HG02798 (cell line): ENCODE measurements around the gene CDC73.

Experiments
- ATAC-seq: cut with Tn5 transposase; IDR thresholded peaks from one replicate; pipeline ENCODE4 v1.9.1; 2021; ENCODE audit warnings: mild to moderate bottlenecking; ENCODE audit not compliant: unreplicated experiment, poor library complexity

The CDC73 gene

DNA sequence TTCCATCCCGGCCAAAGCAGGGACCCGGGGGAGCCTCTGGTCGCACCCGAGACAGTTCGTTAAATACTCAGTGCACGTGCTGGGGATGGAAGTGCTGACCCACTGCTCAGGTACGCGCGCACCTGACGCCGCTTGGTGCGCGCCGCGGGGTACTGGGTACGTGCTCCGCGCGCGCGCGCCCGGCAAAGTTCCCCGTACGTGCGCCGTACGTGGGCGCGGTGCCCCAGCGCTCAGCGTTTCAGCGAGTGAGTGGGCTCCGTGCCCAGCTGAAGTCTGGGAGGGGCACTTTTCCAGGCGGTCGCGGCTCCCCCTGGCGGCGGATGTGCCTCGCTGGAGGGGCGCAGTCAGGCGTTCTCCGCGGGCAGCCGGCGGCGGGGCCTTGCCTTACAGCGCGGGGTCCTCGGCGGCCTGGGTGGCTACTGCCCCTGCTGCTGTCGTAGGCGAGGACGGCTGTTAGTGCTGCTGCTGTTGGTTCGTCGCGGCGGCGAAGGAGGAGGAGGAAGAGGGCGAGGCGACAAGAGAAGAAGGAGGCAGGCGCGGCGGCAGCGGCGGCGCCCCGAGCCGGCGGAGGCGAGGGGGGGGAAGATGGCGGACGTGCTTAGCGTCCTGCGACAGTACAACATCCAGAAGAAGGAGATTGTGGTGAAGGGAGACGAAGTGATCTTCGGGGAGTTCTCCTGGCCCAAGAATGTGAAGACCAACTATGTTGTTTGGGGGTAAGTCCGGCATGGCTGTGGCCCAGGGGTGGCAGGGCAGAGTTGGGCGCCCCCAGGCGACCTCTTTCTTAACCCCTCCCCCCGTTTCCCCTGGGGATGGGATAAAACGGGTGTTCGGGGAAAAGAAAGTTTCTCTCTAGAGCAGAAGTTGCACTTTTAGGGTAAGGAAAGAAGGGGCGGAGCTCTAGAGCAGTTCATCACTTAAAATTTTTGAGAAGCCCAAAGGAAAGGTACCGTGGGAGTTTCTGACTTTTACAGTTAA, at the start of gene CDC73:
Gene CDC73 (plus strand): TSS at position 416 of the 978 bp plus-strand sequence. CDS start 170 bp downstream, at position 586.
- ATAC-seq = peak; percentile 93

DNA sequence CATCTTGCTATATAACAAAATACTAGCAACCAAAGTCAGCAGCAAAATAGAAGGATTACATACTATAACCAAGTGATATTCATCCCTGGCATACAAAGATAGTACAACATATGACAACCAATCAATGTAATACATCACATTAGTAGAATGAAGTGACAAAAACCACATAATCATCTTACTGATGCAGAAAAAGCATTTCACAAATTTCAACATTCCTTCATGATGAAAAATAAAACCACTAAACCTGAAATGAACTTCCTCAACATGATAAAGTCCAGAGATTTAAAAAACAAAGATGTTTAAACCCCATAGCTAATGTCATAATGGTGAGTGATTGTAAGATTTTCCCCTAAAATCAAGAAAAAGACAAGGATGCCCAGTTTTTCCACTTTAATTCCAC, 43.8 kb upstream of the CDC73 start:
- no peak for ATAC-seq

DNA sequence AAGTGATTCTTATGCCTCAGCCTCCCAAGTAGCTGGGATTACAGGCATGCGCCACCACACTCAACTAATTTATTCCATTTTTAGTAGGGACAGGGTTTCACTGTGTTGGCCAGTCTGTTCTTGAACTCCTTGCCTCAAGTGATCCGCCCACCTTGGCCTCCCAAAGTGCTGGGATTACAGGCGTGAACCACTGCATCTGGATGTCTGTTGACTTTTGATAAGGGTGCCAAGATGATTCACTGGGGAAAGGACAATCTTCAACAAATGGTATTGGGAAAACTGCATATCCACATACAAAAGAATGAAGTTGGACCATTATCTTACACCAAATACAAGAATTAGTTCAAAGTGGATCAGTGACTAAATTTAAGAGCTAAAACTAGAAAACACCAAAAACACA, 42.6 kb upstream of the CDC73 start:
- no peak for ATAC-seq

DNA sequence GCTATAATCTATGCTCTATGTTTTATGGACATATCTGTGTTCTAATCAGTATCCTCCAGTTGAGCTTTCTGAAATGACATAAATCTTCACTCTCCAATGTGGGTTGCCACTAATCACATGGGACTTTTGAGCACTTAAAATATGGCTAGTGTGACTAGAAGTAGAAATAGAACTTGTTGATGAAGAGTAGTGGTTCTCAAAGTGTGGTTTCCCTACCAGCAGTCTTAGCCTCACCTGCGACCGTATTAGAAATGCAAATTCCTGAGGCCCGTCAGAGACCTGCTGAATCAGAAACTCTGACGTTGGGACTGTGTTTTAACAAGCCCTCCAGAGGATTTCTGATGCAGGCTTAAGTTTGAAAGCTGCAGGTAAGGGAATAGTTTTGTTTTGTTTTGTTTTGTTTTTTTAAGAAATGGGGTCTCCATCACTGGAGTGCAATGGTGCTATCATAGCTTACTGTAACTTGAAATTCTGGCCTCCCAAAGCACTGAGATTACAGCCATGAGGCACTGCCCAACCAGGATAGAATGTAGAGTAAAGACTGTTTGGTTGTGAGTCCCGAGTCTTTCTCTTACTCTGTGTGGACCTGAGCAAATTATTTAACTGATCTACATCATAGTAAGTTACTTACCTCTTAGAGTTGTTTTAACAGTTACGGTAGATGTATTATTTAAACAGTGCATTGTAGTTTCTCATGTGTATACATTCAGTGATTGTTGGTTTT, 38.3 kb upstream of the CDC73 start:
- ATAC-seq = peak; percentile 99

DNA sequence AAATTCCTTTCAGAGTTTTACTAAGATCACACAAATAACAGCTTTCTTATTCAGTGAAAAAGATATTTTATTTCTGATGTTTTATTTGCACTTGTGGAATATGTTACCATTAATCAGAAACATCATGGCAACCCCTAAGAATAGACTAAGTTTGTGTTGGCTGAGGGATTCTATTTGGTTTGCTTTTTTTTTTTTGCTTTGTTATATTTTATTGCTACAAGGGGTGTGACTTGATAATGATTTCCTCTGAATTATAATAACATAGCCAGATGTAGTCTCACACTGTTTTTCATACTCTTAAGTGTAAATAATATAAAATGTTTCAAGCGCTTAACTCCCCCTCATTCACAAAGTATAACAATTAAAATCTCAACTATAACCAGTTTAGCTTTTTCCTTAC, 36.6 kb upstream of the CDC73 start:
- no peak for ATAC-seq

DNA sequence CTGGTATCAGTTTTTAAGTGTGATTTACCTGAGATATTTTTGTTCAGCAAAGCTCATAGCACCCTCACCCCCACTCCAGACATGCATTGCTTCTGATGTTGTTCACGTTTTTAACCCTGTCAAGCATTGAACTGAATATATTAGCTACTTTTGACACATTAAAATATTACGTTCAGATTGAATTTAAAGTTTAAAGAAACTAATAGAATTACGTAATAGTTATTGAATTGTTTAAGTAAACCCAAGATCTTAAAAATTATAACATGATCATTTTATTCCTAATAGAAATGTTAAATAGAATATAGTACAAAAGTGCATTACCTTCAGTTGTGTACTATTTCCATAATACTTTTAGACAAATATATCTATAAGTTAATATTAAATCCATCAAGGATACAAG, 35.5 kb upstream of the CDC73 start:
- no peak for ATAC-seq

DNA sequence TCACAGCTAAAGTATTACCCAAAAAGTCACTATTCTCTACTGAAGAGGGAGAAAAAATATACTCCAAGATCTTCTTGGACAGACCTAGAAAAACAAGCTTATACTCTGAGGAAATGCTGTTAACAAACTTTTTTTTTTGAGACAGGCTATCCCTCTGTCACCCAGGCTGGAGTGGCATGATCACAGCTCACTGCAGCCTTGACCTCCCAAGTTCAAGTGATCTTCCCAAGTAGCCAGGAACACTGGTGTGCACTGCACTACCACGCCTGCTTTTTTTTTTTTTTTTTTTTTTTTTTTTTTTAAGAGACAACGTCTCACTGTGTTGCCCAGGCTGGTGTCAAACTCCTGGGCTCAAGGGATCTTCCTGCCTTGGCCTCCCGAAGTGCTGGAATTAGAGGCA, 33.9 kb upstream of the CDC73 start:
- no peak for ATAC-seq

DNA sequence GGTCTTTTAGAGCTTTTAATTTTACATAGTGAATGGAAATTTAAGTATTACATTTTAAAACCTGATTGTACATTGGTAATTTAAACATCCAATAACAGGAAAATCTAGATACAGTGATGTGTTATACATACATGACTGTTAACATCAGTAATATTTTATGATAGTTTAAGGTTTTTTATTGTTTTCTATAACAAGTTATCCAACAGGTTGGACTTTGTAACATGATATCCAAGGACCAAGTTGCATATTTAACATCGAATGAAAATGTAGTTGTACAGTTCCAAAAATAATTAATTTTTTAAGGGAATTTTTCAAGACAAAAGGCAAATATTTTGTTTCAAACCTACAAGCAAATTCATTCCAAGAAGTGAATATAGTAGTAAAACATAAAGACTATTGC, 31.0 kb upstream of the CDC73 start:
- ATAC-seq = no peak

DNA sequence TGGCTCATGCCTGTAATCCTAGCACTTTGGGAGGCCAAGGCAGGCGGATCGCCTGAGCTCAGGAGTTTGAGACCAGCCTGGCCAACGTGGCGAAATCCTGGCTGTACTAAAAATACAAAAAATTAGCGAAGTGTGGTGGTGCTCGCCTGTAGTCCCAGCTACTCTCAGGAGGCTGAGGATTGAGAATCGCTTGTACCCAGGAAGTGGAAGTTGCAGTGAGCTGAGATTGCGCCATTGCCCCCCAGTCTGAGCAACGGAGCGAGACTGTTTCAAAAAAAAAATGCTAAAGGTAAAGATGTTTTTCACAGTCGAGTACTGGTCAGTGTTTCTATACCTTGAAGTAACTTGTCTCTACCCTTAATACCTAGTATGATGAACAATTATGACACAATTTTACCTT, 27.7 kb upstream of the CDC73 start:
- no peak for ATAC-seq

DNA sequence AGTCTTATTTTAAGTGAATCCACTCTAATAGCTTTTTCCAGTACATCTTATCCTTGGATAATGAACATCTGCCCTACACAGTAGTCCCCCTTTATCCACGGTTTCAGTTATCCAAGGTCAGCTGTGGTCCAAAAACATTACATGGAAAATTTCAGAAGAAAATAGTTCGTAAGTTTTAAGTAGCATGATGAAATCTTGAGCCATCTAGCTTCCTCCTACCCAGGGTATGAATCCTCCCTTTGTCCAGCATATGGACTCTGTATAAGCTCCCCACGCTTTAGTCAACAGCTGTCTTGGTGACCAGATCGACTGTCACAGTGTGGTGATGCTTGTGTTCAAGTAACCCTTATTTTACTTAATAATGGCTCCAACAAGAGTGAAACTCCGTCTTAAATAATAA, 19.2 kb upstream of the CDC73 start:
- ATAC-seq = no peak

DNA sequence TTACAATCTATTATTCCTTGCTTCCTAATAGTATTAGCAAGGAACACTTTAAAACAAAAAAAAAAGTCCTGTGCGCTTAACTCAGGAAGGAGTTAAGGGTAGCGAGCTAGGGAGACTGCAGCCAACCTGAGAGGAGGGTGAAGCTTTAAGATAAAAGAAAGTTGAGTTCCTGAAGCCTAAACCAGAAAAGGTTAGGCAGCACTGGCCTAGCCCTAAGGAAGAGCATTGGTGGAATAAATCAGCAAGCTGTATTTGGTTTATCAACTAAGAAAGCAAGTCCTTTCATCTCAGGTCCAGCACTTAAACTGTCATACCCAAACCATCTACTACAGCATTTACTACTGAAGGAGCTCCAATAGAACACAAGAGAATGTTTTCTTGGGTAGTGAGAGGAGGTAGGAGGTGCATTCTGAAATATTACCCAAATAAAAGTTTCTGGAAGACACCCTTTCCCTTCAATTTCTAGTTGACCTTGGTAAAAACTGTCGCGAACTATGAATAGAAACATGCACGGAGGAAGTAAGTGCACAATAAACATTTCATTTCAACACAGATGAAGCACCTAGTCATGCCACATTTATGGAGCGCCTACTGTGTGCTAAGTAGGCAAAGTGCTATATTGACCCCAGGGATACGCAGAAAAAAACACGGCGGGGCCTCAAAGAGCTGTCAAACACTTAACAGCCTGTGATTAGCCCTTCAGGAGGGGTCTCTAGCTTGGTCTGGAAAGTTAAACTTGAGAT, 17.9 kb upstream of the CDC73 start:
- ATAC-seq = no peak

DNA sequence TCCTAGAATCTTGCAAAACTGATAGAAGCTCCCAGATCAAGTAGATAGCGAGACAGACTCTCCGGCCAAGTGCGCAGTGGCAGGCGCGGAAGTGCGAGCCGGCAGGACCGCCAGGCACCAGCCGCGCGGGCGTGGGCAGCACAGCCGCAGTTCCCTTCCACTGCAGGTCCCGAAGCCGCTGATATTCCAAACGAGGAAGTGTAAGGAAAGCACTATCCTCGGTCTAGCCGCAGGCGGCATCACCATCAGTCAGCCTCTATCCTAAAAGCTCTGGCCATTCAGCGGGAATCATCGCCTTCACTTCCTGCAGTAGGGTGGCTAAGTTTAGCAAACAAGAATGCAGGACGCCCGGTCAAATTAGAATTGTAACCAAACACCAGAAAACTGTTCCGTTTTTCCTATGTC, 17.3 kb upstream of the CDC73 start:
- peak; percentile 41 for ATAC-seq

DNA sequence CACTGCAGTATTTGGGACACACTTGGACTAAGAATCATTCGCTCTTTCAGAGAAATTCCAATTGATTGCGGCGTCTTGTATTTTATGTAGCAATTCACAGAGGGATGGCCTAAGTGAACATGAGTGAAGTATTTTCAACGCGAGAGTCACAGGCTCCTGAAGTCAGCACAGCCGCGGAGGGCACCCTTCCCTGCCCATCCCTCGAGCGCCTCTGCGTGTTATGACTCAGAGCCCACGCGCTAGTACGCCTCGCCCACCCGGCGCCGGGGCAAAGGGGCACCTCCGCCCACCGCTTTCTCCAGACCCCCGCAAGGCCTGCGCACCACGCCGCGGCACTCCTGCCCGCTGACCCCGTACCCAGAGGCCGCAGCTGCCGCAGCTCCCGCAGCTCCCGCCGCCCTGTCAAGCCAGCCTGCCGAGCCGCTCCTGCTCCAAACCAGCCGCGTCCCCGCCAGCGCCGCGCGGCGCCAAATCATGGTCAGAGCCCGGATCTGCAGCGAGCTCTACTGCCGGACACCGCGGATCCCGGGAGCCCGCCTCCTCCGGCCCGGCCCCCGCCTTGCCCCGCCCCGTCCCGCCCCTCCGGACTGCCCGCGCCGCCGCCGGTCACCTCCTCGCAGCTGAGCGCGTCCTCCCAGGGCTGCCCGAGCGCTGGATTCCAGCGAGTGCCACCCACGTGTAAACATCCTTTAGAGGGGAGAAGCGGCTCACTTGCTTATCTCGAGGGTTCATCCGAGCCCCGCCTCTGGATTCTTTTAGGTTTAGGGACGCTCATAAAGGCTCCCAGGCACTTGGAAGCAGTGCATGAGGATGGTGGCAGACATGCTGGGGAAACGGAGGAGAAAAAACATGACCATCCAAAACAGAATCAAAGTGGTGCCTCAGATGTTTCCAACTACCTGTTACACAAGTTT, 16.7 kb upstream of the CDC73 start, which contains the start of gene GLRX2:
Gene GLRX2 (minus strand): TSS at position 508 of the 914 bp plus-strand sequence. CDS start 32 bp downstream, at position 476.
- peak; percentile 94 for ATAC-seq

DNA sequence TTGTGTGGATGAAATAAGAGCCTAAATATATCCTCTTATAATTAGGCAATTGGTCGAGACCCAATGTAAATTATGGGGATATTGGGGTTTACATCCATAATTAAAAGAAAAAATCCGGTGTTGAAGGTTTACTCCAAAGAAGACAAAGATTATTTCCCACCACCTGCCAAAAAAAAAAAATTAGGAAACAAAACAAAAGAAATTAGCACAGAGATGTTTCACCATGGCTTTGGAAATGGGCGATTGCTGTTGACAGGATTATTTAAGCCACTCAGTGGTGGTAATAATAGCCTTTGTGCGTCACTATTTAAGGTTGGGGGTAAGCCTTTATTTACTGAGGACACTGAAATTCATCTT, 16.0 kb upstream of the CDC73 start:
- ATAC-seq = no peak

DNA sequence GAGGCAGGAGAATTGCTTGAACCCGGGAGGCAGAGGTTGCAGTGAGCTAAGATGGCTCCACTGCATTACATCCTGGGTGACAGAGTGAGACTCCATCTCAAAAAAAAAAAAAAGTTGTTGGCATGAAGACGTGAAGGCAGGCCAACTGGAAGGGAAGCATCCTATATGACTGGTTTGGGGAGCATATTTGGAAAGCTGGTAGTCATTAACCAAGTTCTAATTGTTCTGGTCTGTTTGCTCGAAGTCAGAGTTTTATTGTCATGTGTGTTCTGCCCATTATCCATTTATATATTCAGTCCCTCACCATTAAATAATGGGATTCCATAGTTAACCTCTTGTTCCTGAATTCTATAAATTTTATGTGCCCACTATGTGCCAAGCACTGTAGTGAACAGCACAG, 13.4 kb upstream of the CDC73 start:
- ATAC-seq = no peak

DNA sequence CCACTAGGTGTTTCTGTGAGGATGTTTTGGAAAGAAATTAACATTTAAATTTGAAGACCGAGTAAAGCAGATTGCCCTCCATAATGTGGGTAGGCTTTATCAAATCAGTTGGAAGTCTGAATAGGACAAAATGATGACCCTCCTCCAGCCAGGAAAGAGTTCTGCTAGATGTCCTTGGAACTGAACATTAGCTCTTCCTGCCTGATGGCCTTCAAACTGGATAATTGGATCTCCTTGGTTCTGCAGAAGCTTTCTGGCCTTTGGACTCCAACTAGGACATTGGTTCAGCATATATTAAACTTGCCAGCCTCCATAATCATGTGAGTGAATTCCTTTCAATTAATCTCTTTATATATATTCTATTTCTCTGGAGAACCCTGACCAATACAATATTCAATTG, 12.2 kb upstream of the CDC73 start:
- ATAC-seq = no peak

DNA sequence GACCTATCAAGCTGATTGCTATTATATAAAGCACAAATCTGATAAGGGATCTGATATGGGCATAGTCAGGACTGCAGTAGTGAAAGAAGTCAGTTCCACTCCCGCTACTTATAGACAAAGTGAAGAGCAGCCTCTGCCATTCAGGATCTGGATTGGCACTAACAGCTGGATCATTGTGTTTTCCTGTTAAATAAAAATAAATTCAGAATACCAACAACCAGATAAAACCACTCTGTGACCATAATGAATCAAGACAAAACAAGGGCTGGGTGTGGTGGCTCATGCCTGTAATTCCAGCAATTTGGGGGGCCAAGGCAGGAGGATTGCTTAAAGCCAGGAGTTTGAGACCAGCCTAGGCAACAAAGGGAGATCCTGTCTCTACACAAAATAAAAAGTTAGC, 11.6 kb upstream of the CDC73 start:
- no peak for ATAC-seq

DNA sequence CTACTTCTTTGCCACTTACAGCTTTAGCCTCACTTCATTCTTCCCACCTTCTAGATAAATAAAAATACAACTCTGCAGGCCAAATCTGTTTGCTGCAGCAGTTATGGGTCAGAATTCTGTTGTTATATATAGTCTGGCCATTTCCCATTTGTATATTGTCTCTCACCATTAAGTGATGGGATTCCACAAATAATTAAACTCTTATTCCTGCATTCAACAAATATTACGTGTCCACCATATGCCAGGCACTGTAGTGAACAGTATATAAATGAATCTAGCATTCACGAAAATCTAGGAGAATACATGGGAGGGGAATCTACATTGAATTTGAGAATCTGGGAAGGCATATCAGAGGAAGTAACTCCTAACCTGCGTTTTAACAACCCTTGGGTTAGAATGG, 11.0 kb upstream of the CDC73 start:
- no peak for ATAC-seq

DNA sequence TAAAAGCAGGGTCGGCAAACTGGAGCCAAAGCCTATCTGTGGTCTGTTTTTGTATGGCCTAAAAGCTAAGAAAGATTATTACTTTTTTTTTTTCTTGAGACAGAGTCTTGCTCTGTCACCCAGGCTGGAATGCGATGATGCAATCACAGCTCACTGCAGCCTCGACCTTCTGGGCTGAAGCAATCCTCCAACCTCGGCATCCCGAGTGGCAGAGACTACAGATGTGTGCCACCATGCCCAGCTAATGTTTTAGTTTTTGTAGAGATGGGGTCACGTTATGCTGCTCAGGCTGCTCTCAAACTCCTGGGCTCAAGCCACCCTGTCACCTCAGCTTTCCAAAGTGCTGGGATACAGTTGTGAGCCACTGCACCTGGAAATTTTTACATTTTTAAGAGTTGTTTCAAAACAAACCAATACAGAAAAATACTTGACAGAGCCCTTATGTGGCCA, 10.2 kb upstream of the CDC73 start:
- ATAC-seq = peak; percentile 4
